Colonic mucosa (tissue), 4 donors: ENCODE data around the gene UNK. TPM values are rescaled to one million over a fixed set of nuclear protein-coding genes. Genes with fewer than 3 reads are reported as not detected.

Experiments
- DNase-seq: peaks from one replicate; pipeline ENCODE4 v3.0.0-alpha.2; 2020
- H3K27ac ChIP-seq: fragments of 200-600 bp; one replicate; pipeline ENCODE4 v1.8.0; 2021
- H3K27me3 ChIP-seq: fragments of 200-600 bp; one replicate; pipeline ENCODE4 v1.8.0; 2021
- H3K36me3 ChIP-seq: fragments of 200-600 bp; one replicate; pipeline ENCODE4 v1.8.0; 2021
- H3K4me1 ChIP-seq: fragments of 200-600 bp; one replicate; pipeline ENCODE4 v1.8.0; 2021; ENCODE audit warnings: mild to moderate bottlenecking
- H3K4me3 ChIP-seq: fragments of 200-600 bp; one replicate; pipeline ENCODE4 v1.8.0; 2021
- H3K9ac ChIP-seq, 2 donors: one replicate each; pipeline ENCODE4 v1.7.0; 2013; ENCODE audit warnings: control low read depth in 2 of 2, low read depth in 2 of 2, low read length in 2 of 2
- H3K9me3 ChIP-seq: fragments of 200-600 bp; one replicate; pipeline ENCODE4 v1.8.0; 2021
- intact Hi-C: fragments of 100-400 bp; cut with DNase I; formaldehyde crosslinking; loops from one replicate; pipeline ENCODE4 v1.14.1; 2022
- total RNA-seq, 2 donors: library from RNA; stranded (reverse); fragmentation: NEBNext Ultra II Directional in 1 of 2; extraction: Animal tissue kit (Norgen Biotek cat#: 25700) in 1 of 2; gene quantifications; one replicate each; pipeline ENCODE4 v1.2.1, GENCODE V29; 2021
- TF ChIP-seq, protein P1 (sequence below): fragments of 200-600 bp; IDR thresholded peaks from one replicate; pipeline ENCODE4 v1.8.0; 2022; ENCODE audit warnings: antibody characterized with exemption, mild to moderate bottlenecking
- donor health status: healthy.
- donor health status: DM: no; HTN: no; CAD: no.
- donor health status: DM: no; HTN: no; CAD: no.

Gene UNK
- total RNA-seq, 2 donors from 2014 or later: 18.4 to 26.0 TPM

DNA sequence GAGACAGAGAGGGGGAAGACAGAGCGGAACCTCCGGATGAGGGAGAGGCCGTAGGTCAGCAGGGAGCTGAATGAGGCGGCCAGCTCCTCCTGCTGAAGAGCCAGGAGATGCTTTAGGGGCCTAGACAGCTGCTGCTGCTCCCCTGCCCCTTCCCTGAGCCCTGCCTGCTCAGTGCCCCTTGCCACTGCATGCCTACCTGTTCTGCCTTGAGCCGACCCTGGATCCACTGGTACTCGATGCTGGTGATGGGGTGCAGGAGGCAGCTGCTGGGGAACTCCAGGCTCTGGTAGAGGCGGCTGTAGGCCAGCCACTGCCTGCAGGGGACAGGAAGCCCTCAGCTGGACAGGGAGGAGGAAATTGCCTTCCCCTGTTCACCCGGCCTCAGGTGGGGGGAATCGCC lies 52.0 kb downstream of the UNK start:
- H3K27ac ChIP-seq: no peak overlapping the region
- intact Hi-C loops: no loop called here
- H3K4me3 ChIP-seq: no peak overlapping the region
- H3K9me3 ChIP-seq: no peaks in the 10 kb centered on the region
- DNase-seq: no peak
- TF ChIP-seq, protein P1, sequence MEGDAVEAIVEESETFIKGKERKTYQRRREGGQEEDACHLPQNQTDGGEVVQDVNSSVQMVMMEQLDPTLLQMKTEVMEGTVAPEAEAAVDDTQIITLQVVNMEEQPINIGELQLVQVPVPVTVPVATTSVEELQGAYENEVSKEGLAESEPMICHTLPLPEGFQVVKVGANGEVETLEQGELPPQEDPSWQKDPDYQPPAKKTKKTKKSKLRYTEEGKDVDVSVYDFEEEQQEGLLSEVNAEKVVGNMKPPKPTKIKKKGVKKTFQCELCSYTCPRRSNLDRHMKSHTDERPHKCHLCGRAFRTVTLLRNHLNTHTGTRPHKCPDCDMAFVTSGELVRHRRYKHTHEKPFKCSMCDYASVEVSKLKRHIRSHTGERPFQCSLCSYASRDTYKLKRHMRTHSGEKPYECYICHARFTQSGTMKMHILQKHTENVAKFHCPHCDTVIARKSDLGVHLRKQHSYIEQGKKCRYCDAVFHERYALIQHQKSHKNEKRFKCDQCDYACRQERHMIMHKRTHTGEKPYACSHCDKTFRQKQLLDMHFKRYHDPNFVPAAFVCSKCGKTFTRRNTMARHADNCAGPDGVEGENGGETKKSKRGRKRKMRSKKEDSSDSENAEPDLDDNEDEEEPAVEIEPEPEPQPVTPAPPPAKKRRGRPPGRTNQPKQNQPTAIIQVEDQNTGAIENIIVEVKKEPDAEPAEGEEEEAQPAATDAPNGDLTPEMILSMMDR: no peak
- H3K36me3 ChIP-seq: no peaks in the 10 kb centered on the region
- no peaks in the 10 kb centered on the region for H3K4me1 ChIP-seq
- no peak overlapping the region for H3K9ac ChIP-seq
- no peaks in the 10 kb centered on the region for H3K27me3 ChIP-seq

DNA sequence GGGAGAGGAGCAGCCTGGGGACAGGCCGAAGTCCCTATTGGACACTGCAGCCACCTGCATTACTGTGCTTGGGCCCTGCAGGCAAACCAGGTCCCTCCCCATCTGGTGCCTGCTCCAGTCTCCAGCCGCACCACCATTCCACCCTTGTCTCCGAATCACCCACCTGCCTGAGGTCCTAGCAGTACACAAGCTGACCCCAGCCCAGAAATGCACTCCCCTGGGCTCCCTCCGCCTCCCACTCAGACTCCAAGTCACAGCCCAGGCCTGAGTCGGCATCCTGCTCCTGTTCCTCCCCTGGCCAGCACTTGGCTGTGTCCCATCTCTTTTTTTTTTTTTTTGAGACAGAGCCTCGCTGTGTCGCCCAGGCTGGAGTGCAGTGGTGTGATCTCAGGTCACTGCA lies 53.3 kb downstream of the UNK start:
- no peaks in the 10 kb centered on the region for H3K4me1 ChIP-seq
- H3K9ac ChIP-seq: no peak overlapping the region
- H3K4me3 ChIP-seq: no peak overlapping the region
- no peaks in the 10 kb centered on the region for H3K27me3 ChIP-seq
- H3K36me3 ChIP-seq: no peaks in the 10 kb centered on the region
- DNase-seq: no peak
- no peaks in the 10 kb centered on the region for H3K9me3 ChIP-seq
- TF ChIP-seq, protein P1: no peak
- H3K27ac ChIP-seq: no peak overlapping the region
- intact Hi-C loops: no loop called here

DNA sequence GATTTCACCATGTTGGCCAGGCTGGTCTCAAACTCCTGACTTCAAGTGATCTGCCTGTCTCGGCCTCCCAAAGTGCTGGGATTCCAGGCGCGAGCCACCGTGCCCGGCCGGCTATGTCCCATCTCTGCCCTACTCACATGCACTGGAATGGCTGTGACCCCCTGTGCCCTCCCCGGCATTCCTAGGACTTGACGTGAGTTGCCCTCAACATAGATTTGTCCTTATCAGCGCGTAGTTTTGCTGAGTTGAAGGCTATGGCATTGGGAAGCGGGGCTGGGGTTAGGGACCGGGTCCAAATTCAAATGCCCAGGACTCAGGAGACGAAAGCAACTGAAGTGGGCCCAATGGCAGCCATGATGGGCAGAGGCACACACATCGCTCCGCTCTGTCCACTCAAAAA lies 53.8 kb downstream of the UNK start:
- Histone ChIP-seq H3K27ac (no peak overlapping the region), H3K4me1 (no peaks in the 10 kb centered on the region), H3K9me3 (no peaks in the 10 kb centered on the region), H3K27me3 (no peaks in the 10 kb centered on the region), H3K4me3 (no peak overlapping the region), H3K36me3 (no peaks in the 10 kb centered on the region), H3K9ac (no peak overlapping the region)
- TF ChIP-seq, protein P1: no peak
- intact Hi-C loops: no loop called here
- DNase-seq: no peak

DNA sequence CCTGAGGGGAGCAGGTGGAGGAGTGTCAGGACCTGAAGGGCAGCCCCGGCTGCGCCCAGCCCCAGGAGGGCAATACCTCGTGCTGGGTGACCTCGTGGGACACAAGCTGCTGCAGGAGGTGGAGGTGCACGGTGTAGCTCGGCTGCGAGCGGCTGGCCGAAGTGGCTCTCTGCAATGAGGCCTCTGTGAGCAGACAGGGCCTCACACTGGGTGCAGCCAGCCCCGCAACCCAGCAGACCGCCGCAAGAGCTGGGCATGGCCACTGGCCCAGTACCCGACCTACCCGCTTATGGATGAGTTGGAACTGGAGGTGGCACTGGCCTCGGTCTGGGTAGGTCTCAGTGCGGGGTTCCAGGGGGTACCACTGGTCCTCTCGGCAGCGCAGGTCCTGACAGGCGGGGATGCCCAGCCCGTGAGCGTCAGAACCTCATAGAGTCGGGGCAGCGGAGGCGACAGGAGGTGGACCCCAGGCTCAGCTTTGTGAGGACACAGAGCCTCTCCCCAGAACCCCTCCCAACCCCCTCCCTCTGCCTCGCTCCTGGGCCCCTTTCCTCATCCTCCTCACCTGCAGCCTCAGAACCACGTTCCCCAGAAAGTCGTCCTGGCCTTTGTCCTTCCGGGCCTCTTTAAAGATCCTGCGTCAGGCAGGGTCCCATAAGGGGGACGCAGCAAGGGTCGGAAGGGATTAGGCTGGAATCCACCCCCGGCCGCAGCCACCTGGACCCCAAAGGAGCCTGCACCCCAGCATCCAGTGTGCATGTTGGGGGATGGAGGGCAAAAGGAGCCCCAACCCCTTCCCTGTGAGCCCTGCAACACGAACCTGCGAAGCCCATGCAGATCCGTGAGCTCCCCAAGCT lies 55.6 kb downstream of the UNK start:
- Histone ChIP-seq H3K27ac (no peak overlapping the region), H3K9me3 (no peaks in the 10 kb centered on the region), H3K9ac (no peak overlapping the region), H3K4me1 (peaks cover 5% of the 10 kb centered on the region), H3K4me3 (no peak overlapping the region), H3K36me3 (no peaks in the 10 kb centered on the region), H3K27me3 (no peaks in the 10 kb centered on the region)
- intact Hi-C loops: no loop called here
- no peak for DNase-seq
- TF ChIP-seq, protein P1: no peak

DNA sequence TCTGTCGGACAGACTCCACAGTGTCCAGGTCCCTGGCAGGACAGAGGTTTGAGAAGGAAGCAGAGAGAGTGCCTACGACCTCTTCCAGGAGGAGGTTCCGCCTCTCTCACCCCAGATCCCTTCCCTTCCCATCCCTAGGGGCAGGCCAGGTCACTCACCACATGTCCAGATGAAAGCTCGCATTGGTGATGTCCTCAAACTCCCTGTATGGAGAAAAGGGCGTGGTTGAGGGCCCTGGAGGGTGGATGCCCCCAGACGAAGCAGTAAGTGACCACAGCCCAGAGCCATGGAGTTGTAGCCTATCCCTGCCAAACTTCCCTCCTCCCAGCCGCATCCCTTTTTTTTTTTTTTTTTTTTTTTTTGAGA lies 56.2 kb downstream of the UNK start:
- Histone ChIP-seq H3K27ac (no peak overlapping the region), H3K9me3 (no peaks in the 10 kb centered on the region), H3K27me3 (no peaks in the 10 kb centered on the region), H3K4me1 (peaks cover 9% of the 10 kb centered on the region), H3K9ac (no peak overlapping the region), H3K4me3 (no peak overlapping the region), H3K36me3 (no peaks in the 10 kb centered on the region)
- DNase-seq: no peak
- TF ChIP-seq, protein P1: no peak
- intact Hi-C loops: no loop called here
